ENCODE measurements around the gene RARG.
"Not testable (repeated sequence)": the region's sequence is repeated elsewhere in the genome, so short reads cannot be mapped to it uniquely, and the experiment has no call there.

RARG gene

DNA sequence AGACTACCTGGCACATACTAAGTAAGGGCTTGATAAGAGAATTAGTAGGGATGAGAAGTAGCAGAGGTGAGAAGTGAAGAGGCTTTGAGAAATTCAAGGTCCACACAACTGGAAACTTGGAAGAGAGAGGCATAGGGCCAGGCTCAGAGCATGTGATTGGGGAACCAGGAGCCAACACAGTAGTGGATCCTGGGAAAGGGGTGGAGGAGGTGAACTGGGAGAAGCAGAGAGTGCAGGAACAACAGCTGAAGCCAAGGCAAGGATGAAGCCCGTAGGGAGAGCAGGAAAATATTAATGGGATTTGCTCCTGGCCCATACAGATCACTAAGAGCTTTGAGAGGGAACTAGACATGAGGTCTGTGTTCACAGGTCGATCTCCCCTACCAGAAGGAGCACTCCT lies 23.6 kb downstream of the RARG start:
- no peak for DNase-seq

- DNase-seq = no peak
Observed at GRCh38 chr12:53207042-53207441, 25.0 kb downstream of the RARG start, which contains the start of gene ITGB7. ITGB7 (minus strand) TSS chr12:53207251; CDS start chr12:53200443, 6,808 bp downstream.

DNA sequence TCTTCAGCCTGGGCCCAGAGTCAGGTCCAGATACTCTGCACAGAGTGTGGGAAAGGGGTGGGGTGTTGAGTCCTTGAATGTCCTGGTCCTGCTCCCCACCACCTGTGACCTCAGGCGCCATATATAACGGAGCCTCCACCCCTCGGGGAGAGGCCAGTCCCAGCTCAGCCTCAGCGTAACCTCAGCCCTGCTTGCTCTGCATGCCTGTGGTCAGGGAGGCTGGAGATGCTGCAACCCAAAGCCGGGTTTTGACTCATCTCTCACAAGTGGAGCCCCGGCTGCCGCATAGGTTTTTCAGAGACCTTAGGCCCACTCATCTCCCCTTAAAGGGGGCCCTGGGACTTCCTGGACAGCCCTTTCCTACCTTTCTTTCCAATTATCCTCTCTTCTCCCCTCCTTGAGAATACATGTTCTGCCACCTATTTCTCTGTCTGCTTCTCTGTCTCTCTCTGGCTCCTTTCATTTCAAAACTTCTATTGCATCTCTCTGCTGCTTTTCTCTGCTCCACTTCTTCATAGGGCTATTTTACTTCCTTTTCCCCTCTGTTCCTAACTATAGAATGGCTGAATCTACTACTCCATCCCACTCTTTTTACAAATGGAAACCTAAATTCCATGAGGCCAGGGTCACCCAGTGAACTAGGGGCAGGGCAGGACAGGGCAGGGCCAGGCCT lies 26.1 kb downstream of the RARG start:
- no peak for DNase-seq

DNA sequence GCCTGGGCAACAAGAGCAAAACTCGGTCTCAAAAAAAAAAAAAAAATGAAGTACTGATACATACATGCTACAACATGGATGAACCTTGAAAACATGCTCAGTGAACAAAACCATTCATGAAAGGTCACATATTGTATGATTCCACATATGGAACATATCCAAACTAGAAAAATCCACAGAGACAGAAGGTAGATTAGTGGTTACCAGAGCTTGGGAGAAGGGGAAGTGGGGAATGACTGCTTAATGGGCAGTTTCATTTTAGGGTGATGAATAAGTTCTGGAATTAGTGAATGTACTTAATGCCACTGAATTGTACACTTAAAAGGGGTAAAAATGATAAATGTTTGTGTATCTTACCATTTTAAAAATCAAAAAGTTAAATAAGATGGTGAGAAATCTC lies 27.7 kb downstream of the RARG start:
- no peak for DNase-seq

- not testable (repeated sequence) for DNase-seq
Observed at GRCh38 chr12:53202316-53202715, 29.7 kb downstream of the RARG start.

DNA sequence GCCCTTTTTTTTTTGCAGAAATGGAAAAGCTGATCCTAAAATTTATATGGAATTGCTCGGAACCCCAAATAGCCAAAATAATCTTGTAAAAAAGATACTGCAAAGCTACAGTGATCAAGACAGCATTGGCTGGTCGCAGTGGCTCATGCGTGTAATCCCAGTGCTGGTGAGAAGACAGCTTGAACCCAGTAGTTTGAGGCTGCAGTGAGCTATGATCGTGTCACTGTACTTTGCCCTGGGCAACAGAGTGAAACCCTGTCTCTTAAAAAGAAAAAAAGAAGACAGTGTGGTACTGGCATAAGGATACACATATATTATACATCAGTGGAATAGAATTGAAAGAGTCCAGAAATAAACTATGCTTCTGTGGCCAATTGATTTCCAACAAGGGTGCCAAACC lies 30.4 kb downstream of the RARG start:
- DNase-seq = no peak

GRCh38 chr12:53201177-53201541 lies 30.9 kb downstream of the RARG start:
- no peak for DNase-seq

GRCh38 chr12:53200458-53201176 lies 31.4 kb downstream of the RARG start:
- no peak for DNase-seq

DNA sequence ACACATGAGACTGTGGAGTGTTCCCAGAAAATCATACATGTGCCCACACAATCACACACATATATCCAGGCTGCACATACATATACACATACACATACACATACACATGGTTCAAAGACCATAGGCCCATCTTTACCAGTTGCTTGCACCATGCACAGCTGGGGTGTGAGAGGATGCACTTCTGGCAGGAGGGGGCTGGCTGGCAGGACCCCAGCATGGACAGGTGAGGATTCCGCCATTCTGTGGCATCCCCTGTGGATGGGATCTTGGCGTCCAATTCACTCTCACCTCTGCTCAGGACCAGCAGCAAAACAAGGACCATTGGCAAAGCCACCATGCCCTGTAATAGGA lies 31.9 kb downstream of the RARG start:
- DNase-seq = no peak

- DNase-seq = no peak
Observed at GRCh38 chr12:53199700-53200099, 32.3 kb downstream of the RARG start.

DNA sequence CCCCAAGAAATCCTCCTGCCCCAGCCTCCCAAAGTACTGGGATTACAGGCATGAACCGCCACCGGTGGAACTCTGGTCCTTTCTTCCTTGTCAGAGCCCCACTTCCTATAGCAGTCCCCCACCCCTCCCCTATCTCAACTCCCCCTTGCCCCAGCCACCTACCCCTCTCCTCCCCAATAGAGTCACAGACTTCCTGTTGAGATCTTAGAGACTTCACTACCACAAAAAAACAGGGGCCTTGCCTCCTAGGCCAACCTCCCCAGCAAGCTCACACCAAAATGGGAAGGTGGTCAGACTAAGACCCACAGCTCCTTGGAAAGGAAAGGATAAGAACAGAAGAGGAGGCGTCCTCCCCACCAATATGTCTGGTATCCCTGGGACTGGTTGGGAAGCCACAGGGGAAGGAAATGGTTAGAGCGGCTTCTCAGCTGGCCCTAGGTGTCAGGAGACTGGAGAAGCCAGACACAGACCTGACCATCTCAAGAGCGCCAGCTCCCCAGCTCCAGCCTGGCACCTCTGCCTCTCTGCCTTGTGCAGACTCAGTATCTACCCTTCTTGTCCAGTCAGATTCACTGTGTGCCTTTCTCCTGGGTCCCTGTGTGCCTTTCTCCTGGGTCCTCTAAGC lies 33.4 kb downstream of the RARG start:
- DNase-seq = no peak

GRCh38 chr12:53197011-53197640 lies 34.9 kb downstream of the RARG start:
- DNase-seq = no peak

- no peak for DNase-seq
Observed at GRCh38 chr12:53196486-53196885, 35.5 kb downstream of the RARG start.

GRCh38 chr12:53195516-53196420 lies 36.2 kb downstream of the RARG start:
- DNase-seq = no peak

DNA sequence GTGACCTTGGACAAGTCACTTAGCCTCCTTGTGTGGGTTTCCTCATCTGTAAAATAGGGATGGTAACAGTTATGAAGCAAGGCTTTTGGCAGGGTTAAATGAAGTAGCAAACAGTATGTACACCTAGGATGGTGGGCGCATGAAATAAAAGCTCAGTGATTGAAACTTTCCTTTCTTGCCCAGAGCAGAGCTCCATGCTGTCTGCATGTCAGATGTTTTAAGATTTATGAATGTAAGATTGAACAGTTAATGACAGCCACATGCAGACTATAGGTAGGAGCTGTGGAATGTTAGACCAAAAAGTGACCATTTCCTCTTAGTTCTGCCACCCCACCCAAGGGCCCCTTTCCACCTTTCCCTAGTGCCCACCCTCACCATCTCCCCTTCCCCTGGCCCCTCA lies 37.0 kb downstream of the RARG start:
- DNase-seq = no peak

- DNase-seq = no peak
Observed at GRCh38 chr12:53193985-53194716, 37.9 kb downstream of the RARG start.

DNA sequence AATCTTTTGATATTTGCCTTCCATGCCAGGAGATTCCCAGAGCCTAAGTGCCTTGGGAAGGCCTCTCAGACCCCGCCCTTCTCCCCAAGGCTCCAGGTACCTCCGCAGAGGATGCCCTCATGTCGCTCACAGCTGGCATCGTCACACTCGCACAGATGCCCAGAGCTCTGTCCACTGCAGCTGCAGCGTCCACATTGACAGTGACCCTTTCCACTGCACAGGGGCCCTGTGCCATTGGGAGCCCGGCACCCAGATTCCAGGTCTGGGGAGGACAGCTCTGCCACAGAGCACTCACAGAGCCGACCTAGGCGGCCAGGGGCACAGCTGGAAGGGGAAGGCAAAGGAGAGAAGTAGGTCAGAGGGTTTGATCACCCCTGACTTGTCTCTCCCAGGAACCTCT lies 39.0 kb downstream of the RARG start:
- DNase-seq = no peak

GRCh38 chr12:53192531-53193021 lies 39.4 kb downstream of the RARG start:
- DNase-seq = no peak

DNA sequence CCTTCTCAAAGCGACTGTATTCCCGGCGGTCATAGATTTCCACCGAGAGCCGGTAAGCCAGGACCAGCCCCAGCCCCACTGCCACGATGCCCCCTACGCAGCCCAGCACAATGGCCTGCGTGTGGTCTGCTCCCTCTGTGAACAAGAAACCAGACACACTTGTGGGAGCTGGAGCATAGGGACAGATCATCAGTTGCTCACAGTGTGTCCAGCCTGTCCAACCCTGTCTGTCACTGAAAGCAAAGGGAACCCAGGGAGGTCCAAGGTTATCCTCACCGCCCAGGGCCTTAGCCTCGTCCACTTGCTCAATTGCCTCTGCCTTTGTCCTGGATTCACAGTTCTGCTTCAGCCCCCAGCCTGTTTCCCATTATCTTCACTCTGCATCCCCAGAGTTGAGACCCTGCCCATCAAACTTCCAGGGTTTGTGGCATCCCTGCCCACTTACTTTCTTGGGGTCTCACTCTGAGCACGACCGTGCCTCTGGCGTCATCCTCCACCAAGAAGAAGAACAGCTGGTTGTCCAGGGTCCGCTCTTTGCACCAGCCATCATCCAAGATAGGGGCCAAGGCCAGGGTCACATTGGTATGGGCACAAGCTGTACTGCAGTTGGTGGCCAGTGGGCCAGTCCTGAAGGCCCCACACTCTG lies 40.0 kb downstream of the RARG start:
- no peak for DNase-seq

GRCh38 chr12:53191096-53191884 lies 40.7 kb downstream of the RARG start:
- DNase-seq = no peak

All from NCI-H526 (cell line).